Vagina (tissue), 2 donors: ENCODE results near the gene SFXN4.

Source experiments
- CTCF ChIP-seq, 3 experiments: fragments of 450-650 bp in 2 of 3; fragments of 200-600 bp in 1 of 3; sonication (generic) in 1 of 3; IDR thresholded peaks; one replicate each; pipeline ENCODE4 v1.5.1; 2017 to 2019; ENCODE audit warnings: antibody characterized with exemption in 3 of 3, mild to moderate bottlenecking in 2 of 3, moderate library complexity in 2 of 3
- POLR2A ChIP-seq, 2 donors: fragments of 450-650 bp; IDR thresholded peaks; one replicate each; pipeline ENCODE4 v1.6.1; 2017; ENCODE audit warnings: antibody characterized with exemption in 2 of 2, mild to moderate bottlenecking in 2 of 2, moderate library complexity in 2 of 2
- POLR2AphosphoS5 ChIP-seq, 2 donors: sonication (generic); formaldehyde crosslinking; IDR thresholded peaks; one replicate each; pipeline ENCODE4 v1.9.0; 2017; ENCODE audit warnings: antibody characterized with exemption in 2 of 2, mild to moderate bottlenecking in 2 of 2, low read depth in 1 of 2; ENCODE audit not compliant: insufficient read depth in 1 of 2

GRCh38 chr10:119104654-119105015 is 60.9 kb downstream of the SFXN4 start:
- no peak for TF ChIP-seq CTCF (IDR thresholded peaks at IDR 0.05)
- no peak for TF ChIP-seq POLR2A (IDR thresholded peaks at IDR 0.05)
- no peak for TF ChIP-seq POLR2AphosphoS5 (IDR thresholded peaks at IDR 0.05; ENCODE audit: insufficient read depth in 1 of 2, low read depth in 1 of 2)
